Astrocyte of the cerebellum (primary cell): ENCODE results near the gene SMTNL1.

ENCODE experiments used
- DNase-seq: peaks from one replicate; pipeline ENCODE4 v3.0.0-alpha.2; 2011; ENCODE audit warnings: low read depth
- H3K4me3 ChIP-seq: 2 replicates; pipeline ENCODE4 v1.5.1; 2011; ENCODE audit warnings: mild to moderate bottlenecking, low read depth, low read length, moderate library complexity
- in situ Hi-C: cut with HindIII; loops from 2 replicates; pipeline ENCODE4 v1.10.0; 2017; ENCODE audit warnings: low sequenced_read_pairs
- TF ChIP-seq, protein P1 (sequence below): IDR thresholded peaks from 2 replicates; pipeline ENCODE4 v1.5.1; 2012; ENCODE audit warnings: low read length, low read depth, moderate library complexity, mild to moderate bottlenecking; ENCODE audit errors: missing control alignments

The SMTNL1 gene

DNA sequence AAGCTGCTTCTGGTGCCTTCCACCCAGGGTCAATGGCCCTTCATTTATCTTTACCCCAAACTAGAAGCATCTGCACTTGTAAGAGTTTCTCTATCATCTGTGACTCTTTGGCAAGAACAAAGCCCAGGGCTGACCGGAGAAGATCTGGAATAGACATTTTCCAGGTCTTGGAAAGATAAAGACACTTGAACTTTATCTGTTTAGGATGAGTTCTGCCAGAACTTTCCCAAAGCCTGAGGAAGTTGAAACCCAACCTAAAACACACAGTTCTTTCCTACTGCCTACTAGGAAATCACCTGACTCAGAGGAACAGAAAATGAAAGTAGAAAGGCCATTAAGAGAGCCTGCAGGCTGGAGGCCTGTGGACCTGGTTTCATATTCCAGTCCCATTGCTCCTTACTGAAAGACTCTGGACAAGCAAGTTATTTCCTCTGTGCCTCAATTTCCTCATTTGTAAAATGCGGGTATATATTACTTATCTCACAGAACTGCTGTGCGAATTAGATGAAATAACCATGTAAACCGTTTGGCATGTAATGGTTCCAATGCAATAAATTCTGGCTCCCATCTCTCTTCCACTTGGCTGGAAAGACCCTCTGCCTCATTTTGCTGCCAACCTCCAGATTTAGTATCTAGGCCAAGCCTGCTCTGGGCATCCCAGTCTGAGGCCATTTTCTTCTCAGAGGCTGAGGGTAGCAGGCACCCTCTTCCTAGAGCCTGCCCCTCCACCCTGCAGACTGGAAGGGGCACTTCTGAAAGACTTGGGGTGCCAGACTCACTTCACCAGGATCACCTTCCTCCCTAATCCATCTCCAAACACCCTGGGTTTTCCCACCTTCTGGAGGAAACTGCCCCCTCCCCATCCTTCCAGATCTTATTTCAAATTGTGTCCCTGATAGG, 28.9 kb downstream of the SMTNL1 start:
- DNase-seq = peak; percentile 15
- peak overlapping the region; percentile 80 for H3K4me3 ChIP-seq

DNA sequence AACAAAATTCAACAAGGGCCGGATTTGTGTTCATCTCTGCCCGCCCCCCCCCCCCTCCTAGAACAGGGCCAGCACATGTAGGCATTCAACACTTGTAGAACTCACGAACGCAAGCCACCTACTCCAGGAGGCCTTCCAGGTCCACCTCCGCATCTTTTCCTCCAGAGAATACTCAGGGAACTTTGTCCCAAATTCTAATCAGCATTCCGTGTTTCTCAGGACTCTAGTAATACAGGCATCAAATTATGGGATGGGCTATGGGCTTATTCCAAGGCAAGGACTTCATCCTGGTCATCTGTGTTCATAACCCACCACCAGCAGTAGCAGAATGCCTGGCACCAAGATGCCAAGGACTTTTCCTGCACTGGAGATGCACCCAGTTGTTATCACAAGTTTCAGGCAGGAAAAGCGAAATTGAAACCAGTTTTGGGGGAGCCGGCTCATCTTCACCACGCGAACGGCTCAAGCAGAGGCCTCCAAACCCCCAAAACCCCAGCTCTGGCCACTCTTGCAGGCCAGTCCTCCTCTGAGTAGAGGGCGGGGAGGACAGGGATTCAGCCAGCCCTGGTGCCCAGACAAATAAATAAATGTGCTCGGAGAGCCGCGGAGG, 29.6 kb downstream of the SMTNL1 start:
- in situ Hi-C loops = no loop called here
- H3K4me3 ChIP-seq = peak overlapping the region; percentile 80
- TF ChIP-seq, protein P1, sequence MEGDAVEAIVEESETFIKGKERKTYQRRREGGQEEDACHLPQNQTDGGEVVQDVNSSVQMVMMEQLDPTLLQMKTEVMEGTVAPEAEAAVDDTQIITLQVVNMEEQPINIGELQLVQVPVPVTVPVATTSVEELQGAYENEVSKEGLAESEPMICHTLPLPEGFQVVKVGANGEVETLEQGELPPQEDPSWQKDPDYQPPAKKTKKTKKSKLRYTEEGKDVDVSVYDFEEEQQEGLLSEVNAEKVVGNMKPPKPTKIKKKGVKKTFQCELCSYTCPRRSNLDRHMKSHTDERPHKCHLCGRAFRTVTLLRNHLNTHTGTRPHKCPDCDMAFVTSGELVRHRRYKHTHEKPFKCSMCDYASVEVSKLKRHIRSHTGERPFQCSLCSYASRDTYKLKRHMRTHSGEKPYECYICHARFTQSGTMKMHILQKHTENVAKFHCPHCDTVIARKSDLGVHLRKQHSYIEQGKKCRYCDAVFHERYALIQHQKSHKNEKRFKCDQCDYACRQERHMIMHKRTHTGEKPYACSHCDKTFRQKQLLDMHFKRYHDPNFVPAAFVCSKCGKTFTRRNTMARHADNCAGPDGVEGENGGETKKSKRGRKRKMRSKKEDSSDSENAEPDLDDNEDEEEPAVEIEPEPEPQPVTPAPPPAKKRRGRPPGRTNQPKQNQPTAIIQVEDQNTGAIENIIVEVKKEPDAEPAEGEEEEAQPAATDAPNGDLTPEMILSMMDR = no peak
- no peak for DNase-seq

More for the DNA sequence above, 28.9 kb downstream of the SMTNL1 start:
- TF ChIP-seq, protein P1 = no peak
- in situ Hi-C loops = no loop called here

DNA sequence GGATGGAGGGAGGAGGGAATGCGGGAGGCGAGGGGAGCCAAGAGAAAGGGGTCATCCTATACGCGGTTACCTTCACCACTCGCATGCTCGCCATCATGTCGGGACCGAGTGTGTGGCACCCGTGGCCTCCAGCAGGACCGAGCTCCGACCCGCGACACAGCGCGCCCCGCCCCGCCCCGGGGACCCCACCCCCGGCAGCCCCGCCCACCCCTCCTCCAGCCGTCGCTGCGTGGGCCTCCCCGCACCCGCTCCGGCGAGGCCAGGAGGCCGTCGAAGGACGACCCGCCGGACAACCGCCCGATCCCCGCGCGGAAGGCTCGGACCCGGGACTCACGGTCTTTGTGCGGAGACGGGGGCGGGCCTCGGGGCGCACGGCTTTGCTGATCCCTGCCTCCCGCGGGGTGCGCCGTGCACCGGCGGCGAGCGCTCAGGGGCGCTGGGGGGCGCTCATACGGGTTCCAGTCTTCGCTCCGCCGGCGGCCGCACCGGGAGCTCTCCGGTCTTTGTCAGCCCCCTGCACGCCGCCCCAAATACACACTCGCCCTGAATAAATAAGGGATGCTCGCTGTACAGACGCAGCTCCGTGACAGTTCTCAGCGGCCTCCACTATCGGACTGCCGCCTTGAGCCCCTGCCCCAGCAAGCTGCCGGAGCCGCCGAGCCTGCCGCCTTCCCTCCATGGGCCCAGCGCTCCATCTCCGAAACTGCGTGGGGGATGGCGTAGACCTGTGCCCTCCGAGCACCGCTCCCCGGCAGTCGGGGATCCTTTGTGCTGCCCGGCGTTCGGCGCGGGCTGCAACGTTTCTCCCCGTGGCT, 30.3 kb downstream of the SMTNL1 start, which contains the start of gene UBE2L6:
UBE2L6 (minus strand) TSS at position 158 of the 815 bp plus-strand sequence; CDS start at position 97, 61 bp downstream.
- in situ Hi-C loops = no loop called here
- TF ChIP-seq, protein P1 = no peak
- peak within 1 kb of the TSS; percentile 80 for H3K4me3 ChIP-seq
- DNase-seq = peak; percentile 40

DNA sequence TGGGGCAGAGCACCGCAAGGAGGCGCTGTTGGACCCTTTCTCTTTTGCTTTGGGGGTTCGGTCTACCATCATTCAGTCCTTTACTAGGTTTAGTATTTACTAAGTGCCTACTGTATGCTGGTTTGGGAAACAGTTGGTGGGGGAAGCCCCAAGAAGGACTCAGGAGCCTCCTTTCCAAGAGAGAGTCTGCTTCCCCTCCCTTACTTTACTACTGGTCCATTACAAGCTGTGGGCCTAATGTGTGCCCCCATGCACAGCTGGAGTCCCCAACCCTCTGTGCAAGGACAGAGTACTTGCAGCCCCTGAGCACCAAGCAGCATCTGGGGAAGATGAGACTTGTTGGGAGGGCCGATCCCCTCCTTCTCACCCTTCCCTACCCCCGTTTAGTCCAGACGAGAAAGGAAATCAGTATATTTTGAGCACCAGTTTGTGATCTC, 31.0 kb downstream of the SMTNL1 start:
- in situ Hi-C loops = no loop called here
- TF ChIP-seq, protein P1 = peak; percentile 94
- DNase-seq = no peak
- peak overlapping the region; percentile 80 for H3K4me3 ChIP-seq

DNA sequence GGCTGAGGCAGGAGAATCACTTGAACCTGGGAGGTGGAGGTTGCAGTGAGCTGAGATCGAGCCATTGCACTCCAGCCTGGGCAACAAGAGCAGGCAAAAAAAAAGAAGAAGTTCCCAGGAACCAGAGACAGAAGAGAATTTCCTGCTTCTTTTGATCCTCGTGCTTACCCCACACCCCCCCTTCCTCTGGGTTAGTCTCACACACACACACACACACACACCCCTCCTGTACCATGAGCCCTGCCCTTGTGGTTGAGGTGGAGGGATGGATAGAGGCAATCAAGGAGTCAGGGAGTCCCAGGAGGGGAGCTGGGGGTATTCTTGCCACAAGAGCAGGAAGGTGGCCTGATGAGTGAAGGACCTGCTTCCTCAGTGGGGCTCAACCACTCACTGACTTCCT, 34.2 kb downstream of the SMTNL1 start:
- DNase-seq = no peak
- no peak overlapping the region for H3K4me3 ChIP-seq
- in situ Hi-C loops = no loop called here
- TF ChIP-seq, protein P1 = no peak

DNA sequence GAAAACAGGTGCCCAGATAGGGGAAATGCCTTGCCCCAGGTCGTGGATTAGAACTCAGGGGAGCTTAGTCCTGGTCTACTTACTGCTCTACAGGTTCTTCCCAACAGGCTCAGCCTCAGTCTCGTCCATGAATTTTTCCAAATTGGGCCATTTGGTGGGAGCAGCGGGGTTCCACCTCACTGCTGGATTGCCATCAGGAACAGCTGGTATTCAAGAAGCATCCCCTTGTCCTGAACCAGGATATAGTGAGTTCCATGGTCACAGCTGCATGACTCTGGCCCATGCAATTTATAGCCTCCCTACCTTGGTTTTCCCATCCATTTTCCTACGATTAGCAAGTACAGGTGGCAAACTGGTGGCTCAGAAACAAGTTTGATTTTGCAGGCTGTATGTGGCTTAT, 36.7 kb downstream of the SMTNL1 start:
- DNase-seq = no peak
- TF ChIP-seq, protein P1 = no peak
- in situ Hi-C loops = no loop called here
- H3K4me3 ChIP-seq = no peak overlapping the region
